Adipose tissue (tissue), 3 donors: Measurements from ENCODE around the gene MAPK8IP1. TPM values are rescaled to one million over a fixed set of nuclear protein-coding genes. Genes with fewer than 3 reads are reported as not detected.
"Not testable (repeated sequence)": the region's sequence is repeated elsewhere in the genome, so short reads cannot be mapped to it uniquely, and the experiment has no call there.

Source experiments
- H3K27ac ChIP-seq: one replicate; pipeline ENCODE4 v1.5.1; 2013; ENCODE audit warnings: low read depth, low read length
- WGBS, 3 donors: extraction: QIAGEN DNeasy Blood & Tissue Kit; methylation state at CpG; one replicate each; pipeline ENCODE4 v1.1.7; 2013; 5-methylcytosine and 5-hydroxymethylcytosine counted together
- polyA plus RNA-seq, 3 donors: library from polyadenylated mRNA; stranded (reverse); fragments of 200-250 nt; gene quantifications; one replicate each; pipeline ENCODE4 v1.2.3, GENCODE V29; 2013
- donor health status: healthy with polysubstance abuse.
- donor health status: Bipolar disorder and iron deficiency.
- donor health status: healthy.

MAPK8IP1 gene
- polyA plus RNA-seq, 3 donors = 3.4 to 36.6 (median 3.6) TPM

DNA sequence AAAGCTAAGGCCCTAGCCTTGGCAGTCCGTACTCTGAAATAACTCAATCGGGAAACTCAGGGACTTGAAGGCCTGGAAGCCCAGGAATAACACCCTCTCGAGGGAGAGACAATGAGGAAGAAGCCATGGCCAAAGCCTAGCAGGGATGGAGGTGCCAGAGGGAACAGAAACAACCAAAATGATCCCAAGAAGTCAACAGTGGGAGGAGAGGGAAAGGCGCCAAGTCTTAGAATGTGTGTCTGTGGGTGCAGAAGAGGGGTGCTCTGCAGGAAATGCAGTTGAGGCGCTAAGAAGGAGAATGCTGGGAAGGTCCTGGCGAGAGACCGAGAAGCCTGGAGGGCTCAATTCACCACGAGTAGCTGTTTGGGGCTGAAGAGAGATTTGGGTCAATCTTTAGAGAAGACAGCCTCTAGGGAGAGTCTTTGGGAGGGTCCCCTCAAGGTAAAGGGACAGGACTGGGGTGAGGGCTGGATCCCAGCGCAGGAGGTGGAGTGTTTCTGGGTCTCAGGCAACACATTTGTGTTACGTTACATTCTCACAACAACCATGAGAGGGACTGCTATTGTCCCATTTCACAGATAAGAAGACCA is 760 bp upstream of the MAPK8IP1 start:
- no peak overlapping the region for H3K27ac ChIP-seq
- 82 to 90% (median 85%) methylated on average over 10 of the region's 10 CpGs for WGBS, 3 donors

DNA sequence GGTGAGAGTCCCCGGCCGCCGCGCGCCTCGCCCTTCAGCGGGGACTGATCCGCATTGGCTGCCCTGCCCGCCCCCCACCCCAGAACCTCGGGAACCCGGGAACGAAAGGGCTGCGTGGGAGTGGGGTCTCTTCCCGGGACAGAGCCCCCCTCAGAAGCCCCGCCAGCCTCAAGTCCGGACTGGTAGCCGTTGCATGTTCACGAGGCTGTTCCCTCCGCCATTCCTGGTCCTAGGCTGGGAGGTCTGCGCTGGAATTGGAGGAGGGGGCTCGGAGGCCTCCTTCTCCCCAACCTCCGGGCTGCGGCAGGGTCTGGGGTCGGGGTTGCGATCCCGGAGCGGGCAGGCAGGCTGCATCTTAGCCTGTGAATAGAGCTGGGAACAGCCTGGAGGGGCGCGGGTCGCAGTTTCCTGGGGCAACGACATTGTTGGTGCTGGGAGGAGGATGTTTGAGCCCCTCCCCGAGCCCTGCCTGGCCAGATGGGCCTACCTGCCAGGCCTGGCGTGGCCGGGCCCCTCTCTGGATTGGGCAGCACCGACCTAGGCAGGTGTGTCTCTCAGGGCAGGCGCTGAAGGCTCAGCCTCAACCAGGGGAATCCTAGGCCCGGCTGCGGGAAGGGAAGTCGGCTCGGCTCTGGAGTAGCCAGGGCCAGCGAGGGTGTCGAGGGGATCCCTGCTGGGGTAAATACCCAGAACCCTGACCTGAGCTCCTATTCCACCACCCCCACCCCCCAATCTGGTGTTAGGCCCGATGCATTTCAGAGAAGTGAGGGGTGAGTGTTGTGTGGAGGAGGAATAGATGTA is 670 bp downstream of the MAPK8IP1 start:
- WGBS, 3 donors = 16 to 20% (median 17%) methylated on average over 42 to 43 of the region's 43 CpGs
- H3K27ac ChIP-seq = no peak overlapping the region

DNA sequence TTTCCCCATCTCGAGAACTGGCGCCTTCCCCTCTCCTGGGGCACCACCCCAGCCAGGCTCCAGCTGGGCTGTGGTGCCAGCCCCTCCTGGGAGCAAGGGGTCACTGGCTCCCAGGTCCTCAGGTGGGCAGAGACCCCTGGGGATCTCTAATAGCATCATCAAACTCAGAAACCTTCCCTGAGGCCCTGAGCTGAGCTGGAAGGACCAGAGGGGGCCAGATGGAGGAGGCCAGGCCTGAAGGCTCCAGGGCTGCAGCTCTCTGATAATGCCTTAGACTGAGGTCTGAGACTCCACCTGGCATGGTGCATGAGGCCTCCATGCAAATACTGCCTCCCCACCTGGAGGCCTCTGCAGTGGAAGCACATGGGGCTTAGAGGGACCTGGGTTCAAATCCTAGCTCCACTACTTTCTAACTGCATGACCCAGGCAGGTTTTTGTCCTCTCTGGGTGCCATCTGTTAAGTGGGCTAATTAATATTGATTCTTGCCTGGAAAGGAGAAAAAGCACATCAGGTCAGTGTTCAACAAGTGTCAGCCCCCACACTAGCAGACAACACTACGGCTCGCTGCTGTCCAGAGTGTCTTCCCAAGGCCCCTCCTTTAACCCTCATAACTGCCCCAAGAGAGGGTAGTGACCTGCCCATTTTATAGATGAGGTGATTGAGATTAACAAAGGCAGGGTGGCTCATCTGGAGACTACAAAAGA is 1.5 kb downstream of the MAPK8IP1 start:
- WGBS, 3 donors = 88 to 92% (median 92%) methylated on average over 4 of the region's 4 CpGs
- no peak overlapping the region for H3K27ac ChIP-seq

- WGBS, 3 donors = 87 to 93% (median 92%) methylated on average over 10 of the region's 10 CpGs
- H3K27ac ChIP-seq = no peak overlapping the region
Observed at GRCh38 chr11:45887587-45887986, 2.1 kb downstream of the MAPK8IP1 start.

DNA sequence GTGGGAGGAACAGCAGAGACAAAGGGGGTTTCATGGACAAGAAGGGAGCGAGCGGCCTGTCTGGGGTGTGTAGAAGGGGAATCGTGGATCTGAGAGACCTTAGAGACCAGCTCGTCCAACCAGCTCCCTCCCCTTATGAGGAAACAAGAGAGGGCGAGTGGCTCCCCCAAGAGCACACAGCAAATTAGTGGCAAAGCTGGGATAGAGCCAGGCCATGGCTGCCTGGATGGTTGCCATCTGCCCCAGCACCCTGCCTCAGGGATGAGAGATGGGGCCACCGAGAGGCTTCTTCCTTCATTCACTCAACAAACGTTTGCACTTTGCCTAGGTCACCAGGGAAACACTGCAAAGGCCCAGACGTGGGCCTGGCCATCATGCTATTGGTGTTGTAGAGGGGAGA is 4.1 kb downstream of the MAPK8IP1 start:
- H3K27ac ChIP-seq = no peak overlapping the region
- WGBS, 3 donors = 84 to 88% (median 87%) methylated on average over 8 of the region's 8 CpGs

- no peak overlapping the region for H3K27ac ChIP-seq
- WGBS, 3 donors = 90 to 92% (median 92%) methylated on average over 9 of the region's 9 CpGs
Observed at GRCh38 chr11:45889966-45890365, 4.5 kb downstream of the MAPK8IP1 start.

GRCh38 chr11:45890886-45891550 is 5.6 kb downstream of the MAPK8IP1 start:
- no peak overlapping the region for H3K27ac ChIP-seq
- 84 to 87% (median 86%) methylated on average over 9 of the region's 9 CpGs for WGBS, 3 donors

GRCh38 chr11:45892856-45893255 is 7.4 kb downstream of the MAPK8IP1 start:
- 75 to 83% (median 81%) methylated on average over 5 of the region's 5 CpGs for WGBS, 3 donors
- no peak overlapping the region for H3K27ac ChIP-seq

DNA sequence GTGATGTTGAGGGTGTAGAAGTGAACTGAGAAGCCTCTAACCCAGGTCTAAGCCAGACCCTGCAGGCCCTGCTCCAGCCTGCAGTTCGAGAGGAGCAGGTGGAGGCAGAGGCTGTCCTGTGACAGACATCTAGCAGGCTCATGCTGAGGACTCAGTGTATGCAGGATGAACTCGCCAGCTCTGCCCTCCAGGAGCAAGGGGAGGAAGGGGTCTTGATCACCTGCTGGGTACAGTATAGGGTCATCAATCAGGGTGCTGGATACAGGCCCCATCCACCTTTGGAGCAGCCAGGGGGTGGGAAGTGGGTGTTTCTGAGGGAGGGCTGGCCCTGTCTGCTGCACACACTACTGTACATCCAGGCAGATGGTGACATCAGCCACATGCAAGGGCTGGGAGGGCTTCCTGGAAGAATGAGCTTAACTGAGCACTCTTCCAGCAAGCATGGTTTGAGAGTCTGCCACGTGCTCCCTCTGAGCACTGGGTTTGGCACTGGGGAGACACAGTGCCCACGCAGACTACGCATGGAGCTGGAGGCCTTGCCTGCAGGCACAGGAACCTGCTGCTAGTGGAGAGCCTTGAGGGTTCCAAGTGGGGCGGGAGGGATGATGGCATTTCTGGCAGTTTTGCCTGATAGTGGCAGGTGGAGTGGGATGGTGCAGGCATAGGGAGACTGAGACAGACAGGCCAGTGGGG is 9.2 kb downstream of the MAPK8IP1 start:
- H3K27ac ChIP-seq = no peak overlapping the region
- WGBS, 3 donors = 80 to 88% (median 87%) methylated on average over 6 of the region's 6 CpGs

GRCh38 chr11:45895553-45896259 is 10.3 kb downstream of the MAPK8IP1 start:
- H3K27ac ChIP-seq = no peak overlapping the region
- WGBS, 3 donors = 88 to 97% (median 94%) methylated on average over 7 to 8 of the region's 8 CpGs

DNA sequence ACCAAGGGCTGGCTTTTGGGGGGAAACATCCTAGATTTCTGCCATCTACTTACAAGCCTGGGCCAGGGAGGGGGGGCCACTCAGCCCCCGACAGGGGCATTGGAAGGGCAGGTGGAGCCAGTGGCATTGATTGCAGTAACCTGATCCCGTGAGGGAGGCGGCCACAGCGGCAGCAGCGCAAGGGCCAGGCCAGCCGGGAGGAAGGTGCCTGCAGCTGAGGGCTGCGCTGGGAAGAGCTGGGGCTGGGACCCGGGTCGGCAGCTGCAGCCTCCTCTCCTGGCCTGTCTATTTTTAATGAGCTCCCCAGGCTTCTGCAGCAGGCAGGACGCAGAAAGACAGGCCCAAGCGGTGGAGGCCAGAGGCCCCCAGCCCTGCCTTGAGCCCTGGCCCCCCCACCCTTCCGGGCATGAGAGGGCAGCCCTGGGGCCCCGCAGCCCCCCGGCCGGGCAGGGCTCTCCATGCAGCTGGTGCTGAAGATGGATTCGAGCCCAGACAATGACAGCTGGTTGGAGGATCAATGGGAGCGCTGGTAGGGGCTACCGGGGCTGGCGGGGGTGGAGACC is 11.1 kb downstream of the MAPK8IP1 start:
- 15 to 27% (median 25%) methylated on average over 16 to 19 of the region's 19 CpGs for WGBS, 3 donors

GRCh38 chr11:45897556-45897955 is 12.1 kb downstream of the MAPK8IP1 start:
- WGBS, 3 donors = 91 to 97% (median 91%) methylated on average over 6 of the region's 6 CpGs
- no peak overlapping the region for H3K27ac ChIP-seq

More for the DNA sequence above, 11.1 kb downstream of the MAPK8IP1 start:
- no peak overlapping the region for H3K27ac ChIP-seq

DNA sequence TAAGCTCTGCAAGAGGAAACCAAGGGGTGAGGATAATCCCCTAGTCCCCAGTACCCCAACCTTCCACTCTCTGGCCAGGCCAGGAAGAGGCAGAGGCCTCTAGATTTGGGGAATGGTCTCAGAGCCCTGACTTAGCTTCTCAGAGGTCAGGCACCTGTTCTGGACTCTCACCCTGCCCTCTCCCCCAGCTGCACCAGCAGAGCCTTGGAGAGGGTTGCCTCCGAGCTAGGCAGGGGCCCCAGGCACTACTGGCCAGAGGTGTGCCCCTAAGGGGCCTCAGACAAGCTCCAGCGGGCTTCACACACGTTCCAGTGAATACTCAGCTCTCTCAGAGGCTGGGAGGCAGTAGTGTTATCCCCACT is 13.6 kb downstream of the MAPK8IP1 start:
- H3K27ac ChIP-seq = no peak overlapping the region
- WGBS, 3 donors = 12 to 26% (median 20%) methylated on average over 3 of the region's 3 CpGs

GRCh38 chr11:45899448-45900174 is 14.2 kb downstream of the MAPK8IP1 start:
- no peak overlapping the region for H3K27ac ChIP-seq
- WGBS, 3 donors = 1% methylated on average over 37 to 61 of the region's 62 CpGs

- WGBS, 3 donors = 2 to 7% (median 6%) methylated on average over 23 to 38 of the region's 59 CpGs
- H3K27ac ChIP-seq = not testable (repeated sequence)
Observed at GRCh38 chr11:45900175-45900800, 14.8 kb downstream of the MAPK8IP1 start.

DNA sequence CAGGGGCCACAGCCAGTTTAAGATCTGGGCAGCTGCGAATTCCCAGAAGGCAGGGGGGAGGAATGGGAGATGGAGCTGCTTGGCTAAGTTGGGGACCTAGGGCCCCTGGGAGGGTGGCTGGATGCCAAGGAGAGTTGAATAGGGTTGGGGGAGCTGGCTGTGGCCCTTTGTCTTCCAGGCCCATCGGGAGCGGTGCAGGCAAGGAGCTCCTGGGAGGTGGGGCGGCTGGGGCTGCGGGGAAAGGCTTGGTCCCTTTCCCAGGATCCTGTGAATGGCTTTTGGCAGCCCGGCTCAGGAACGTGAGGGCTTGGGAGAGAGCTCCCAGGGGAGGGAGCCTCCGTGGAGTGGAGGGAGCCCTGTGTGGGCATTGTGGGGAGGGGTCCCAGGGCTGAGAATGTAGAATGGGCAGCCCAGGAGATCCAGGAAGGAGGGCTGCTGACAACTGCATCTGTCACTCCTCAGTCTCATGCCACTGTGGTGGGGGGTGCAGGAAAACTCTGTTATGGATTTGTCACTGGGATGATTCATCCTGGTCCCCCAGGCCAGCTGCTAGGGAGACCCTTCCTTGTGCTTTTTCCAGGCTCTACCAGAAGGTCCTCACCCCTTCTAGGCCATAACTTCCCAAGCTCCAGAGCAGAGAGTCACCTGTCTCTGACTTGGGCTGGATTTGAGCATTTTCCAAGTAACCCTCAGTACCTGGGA is 15.6 kb downstream of the MAPK8IP1 start:
- no peak overlapping the region for H3K27ac ChIP-seq
- WGBS, 3 donors = 13 to 39% (median 35%) methylated on average over 8 of the region's 8 CpGs
